Measurements from ENCODE around the gene MC1R.

MC1R gene

GRCh38 chr16:89880477-89881367, 37.9 kb upstream of the MC1R start:
- peak; percentile 71; the same call in 2 of the 3 replicates for ATAC-seq (ENCODE audit: insufficient read depth, low read depth)
- no peak overlapping the region for H3K4me2 ChIP-seq (ENCODE audit: insufficient read depth, low read length)

GRCh38 chr16:89881368-89881730, 37.3 kb upstream of the MC1R start:
- H3K36me3 ChIP-seq (ENCODE audit: insufficient read depth, low read length) = peaks cover 81% of the 10 kb centered on the region
- no peak overlapping the region for H3K27ac ChIP-seq (ENCODE audit: low read length)
- ATAC-seq (ENCODE audit: insufficient read depth, low read depth) (0 out of 3 replicates have a peak, but pooled peaks have one; percentile 12), DNase-seq (no peak)
- H3K4me2 ChIP-seq (ENCODE audit: insufficient read depth, low read length) = no peak overlapping the region
- TF ChIP-seq, protein P1, sequence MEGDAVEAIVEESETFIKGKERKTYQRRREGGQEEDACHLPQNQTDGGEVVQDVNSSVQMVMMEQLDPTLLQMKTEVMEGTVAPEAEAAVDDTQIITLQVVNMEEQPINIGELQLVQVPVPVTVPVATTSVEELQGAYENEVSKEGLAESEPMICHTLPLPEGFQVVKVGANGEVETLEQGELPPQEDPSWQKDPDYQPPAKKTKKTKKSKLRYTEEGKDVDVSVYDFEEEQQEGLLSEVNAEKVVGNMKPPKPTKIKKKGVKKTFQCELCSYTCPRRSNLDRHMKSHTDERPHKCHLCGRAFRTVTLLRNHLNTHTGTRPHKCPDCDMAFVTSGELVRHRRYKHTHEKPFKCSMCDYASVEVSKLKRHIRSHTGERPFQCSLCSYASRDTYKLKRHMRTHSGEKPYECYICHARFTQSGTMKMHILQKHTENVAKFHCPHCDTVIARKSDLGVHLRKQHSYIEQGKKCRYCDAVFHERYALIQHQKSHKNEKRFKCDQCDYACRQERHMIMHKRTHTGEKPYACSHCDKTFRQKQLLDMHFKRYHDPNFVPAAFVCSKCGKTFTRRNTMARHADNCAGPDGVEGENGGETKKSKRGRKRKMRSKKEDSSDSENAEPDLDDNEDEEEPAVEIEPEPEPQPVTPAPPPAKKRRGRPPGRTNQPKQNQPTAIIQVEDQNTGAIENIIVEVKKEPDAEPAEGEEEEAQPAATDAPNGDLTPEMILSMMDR (IDR thresholded peaks at IDR 0.05; ENCODE audit: borderline replicate concordance, extremely low read depth, low read length, poor library complexity, severe bottlenecking) = no peak
- TF ChIP-seq EZH2 (IDR thresholded peaks at IDR 0.05; ENCODE audit: borderline replicate concordance, low read depth, low read length, severe bottlenecking) = no peak
- H3K9me3 ChIP-seq (ENCODE audit: insufficient read depth, low read length, severe bottlenecking) = no peaks in the 10 kb centered on the region
- peaks cover 60% of the 10 kb centered on the region for H4K20me1 ChIP-seq (ENCODE audit: insufficient read depth, low read length)
- H3K4me3 ChIP-seq (ENCODE audit: low read depth in 1 of 2, low read length in 2 of 2) = no peak overlapping the region
- no peaks in the 10 kb centered on the region for H3K4me1 ChIP-seq (ENCODE audit: insufficient read depth, low read length)
- peaks cover 70% of the 10 kb centered on the region for H3K79me2 ChIP-seq (ENCODE audit: insufficient read depth, low read length)
- no peak overlapping the region for H3K9ac ChIP-seq (ENCODE audit: low read depth, low read length)
- no peaks in the 10 kb centered on the region for H3K27me3 ChIP-seq (ENCODE audit: insufficient read depth, low read length, poor library complexity)
- H2AFZ ChIP-seq (ENCODE audit: low read depth, low read length) = no peak overlapping the region

More at GRCh38 chr16:89880477-89881367, 37.9 kb upstream of the MC1R start:
- Histone ChIP-seq H3K27me3 (ENCODE audit: insufficient read depth, low read length, poor library complexity) (no peaks in the 10 kb centered on the region), H3K4me1 (ENCODE audit: insufficient read depth, low read length) (no peaks in the 10 kb centered on the region; the same call in 1 of the 2 replicates), H3K9me3 (ENCODE audit: insufficient read depth, low read length, severe bottlenecking) (peaks cover 4% of the 10 kb centered on the region), H4K20me1 (ENCODE audit: insufficient read depth, low read length) (peaks cover 60% of the 10 kb centered on the region), H3K79me2 (ENCODE audit: insufficient read depth, low read length) (peaks cover 76% of the 10 kb centered on the region), H3K27ac (ENCODE audit: low read length) (no peak overlapping the region), H2AFZ (ENCODE audit: low read depth, low read length) (no peak overlapping the region), H3K36me3 (ENCODE audit: insufficient read depth, low read length) (peaks cover 84% of the 10 kb centered on the region), H3K9ac (ENCODE audit: low read depth, low read length) (no peak overlapping the region), H3K4me3 (ENCODE audit: low read depth in 1 of 2, low read length in 2 of 2) (no peak overlapping the region)
- TF ChIP-seq, protein P1 (IDR thresholded peaks at IDR 0.05; ENCODE audit: borderline replicate concordance, extremely low read depth, low read length, poor library complexity, severe bottlenecking) = no peak
- DNase-seq = peak; percentile 30

GRCh38 chr16:89883346-89884040, 35.2 kb upstream of the MC1R start:
- Histone ChIP-seq H3K4me1 (ENCODE audit: insufficient read depth, low read length) (no peaks in the 10 kb centered on the region), H4K20me1 (ENCODE audit: insufficient read depth, low read length) (peaks cover 48% of the 10 kb centered on the region), H3K4me3 (ENCODE audit: low read depth in 1 of 2, low read length in 2 of 2) (no peak overlapping the region), H3K9ac (ENCODE audit: low read depth, low read length) (no peak overlapping the region), H3K36me3 (ENCODE audit: insufficient read depth, low read length) (peaks cover 88% of the 10 kb centered on the region), H3K4me2 (ENCODE audit: insufficient read depth, low read length) (no peak overlapping the region), H3K27ac (ENCODE audit: low read length) (no peak overlapping the region), H3K79me2 (ENCODE audit: insufficient read depth, low read length) (peaks cover 51% of the 10 kb centered on the region), H3K9me3 (ENCODE audit: insufficient read depth, low read length, severe bottlenecking) (no peaks in the 10 kb centered on the region), H3K27me3 (ENCODE audit: insufficient read depth, low read length, poor library complexity) (no peaks in the 10 kb centered on the region), H2AFZ (ENCODE audit: low read depth, low read length) (no peak overlapping the region)
- TF ChIP-seq, protein P1 (IDR thresholded peaks at IDR 0.05; ENCODE audit: borderline replicate concordance, extremely low read depth, low read length, poor library complexity, severe bottlenecking) = no peak
- no peak for TF ChIP-seq EZH2 (IDR thresholded peaks at IDR 0.05; ENCODE audit: borderline replicate concordance, low read depth, low read length, severe bottlenecking)
- DNase-seq (no peak), ATAC-seq (ENCODE audit: insufficient read depth, low read depth) (no peak)

All from DND-41 (cell line).